ENCODE measurements around the gene NDC1.
"Not testable (repeated sequence)": the region's sequence is repeated elsewhere in the genome, so short reads cannot be mapped to it uniquely, and the experiment has no call there.

Gene NDC1

DNA sequence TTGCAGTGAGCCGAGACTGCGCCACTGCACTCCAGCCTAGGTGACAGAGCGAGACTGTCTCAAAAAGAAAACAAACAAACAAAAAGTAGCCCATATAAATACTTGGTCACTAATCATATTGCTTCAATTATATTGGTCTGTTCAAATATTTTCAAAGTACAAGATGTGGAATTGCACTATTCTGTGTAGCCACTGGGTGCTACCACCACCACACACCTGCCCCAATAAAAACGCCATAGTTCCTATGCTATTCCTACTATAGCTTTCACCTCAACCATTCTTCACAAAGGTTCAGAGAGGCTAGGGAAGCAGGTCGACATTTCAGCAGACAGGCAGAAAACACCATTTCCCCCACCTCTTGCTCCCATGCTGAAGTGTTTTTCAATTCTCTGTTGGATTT lies 16.7 kb downstream of the NDC1 start:
- no peak for DNase-seq

GRCh38 chr1:53819387-53819786 lies 18.7 kb downstream of the NDC1 start:
- DNase-seq, result no peak

- not testable (repeated sequence) for DNase-seq
Observed at GRCh38 chr1:53816584-53816983, 21.5 kb downstream of the NDC1 start.

GRCh38 chr1:53815484-53815883 lies 22.6 kb downstream of the NDC1 start:
- DNase-seq, result not testable (repeated sequence)

DNA sequence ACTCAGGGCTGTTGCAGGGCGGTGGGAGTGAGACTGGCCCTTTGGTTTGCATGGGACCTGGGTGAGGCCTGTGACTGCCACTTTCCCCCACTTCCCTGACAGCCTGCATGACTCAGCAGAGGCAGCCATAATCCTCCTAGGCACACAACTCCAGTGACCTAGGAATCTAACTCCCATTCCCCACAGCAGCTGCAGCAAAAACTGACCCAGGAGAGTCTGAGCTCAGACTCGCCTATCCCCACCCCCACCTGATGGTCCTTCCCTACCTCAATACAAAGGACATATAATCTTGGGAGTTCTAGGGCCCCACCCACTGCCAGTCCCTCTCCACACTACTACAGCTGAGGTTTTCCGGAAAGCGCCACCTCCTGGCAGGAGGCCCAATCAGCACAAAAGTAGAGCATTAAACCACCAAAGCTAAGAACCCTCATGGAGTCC lies 26.7 kb downstream of the NDC1 start:
- DNase-seq, result no peak

GRCh38 chr1:53810497-53810896 lies 27.6 kb downstream of the NDC1 start:
- DNase-seq, result no peak

GRCh38 chr1:53810007-53810406 lies 28.1 kb downstream of the NDC1 start:
- no peak for DNase-seq

DNA sequence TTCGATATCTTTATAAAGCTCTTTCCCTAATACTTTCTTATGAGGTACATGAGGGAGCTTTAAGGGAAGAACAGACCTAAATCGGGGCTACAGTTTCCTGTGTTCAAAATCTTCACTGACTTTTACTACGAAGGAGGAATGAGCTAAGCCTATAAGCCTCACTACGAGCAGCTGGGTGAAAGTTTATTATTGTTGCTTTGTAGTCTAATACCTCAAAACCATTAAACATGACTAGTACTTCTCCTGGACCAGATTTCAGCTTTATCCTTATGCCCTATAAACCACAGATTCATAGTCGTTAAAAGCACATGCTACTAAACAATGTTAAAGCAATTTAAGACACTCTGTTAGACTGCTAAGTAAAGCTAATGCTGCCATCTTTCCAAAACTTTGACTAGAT lies 30.2 kb downstream of the NDC1 start:
- DNase-seq, result no peak

DNA sequence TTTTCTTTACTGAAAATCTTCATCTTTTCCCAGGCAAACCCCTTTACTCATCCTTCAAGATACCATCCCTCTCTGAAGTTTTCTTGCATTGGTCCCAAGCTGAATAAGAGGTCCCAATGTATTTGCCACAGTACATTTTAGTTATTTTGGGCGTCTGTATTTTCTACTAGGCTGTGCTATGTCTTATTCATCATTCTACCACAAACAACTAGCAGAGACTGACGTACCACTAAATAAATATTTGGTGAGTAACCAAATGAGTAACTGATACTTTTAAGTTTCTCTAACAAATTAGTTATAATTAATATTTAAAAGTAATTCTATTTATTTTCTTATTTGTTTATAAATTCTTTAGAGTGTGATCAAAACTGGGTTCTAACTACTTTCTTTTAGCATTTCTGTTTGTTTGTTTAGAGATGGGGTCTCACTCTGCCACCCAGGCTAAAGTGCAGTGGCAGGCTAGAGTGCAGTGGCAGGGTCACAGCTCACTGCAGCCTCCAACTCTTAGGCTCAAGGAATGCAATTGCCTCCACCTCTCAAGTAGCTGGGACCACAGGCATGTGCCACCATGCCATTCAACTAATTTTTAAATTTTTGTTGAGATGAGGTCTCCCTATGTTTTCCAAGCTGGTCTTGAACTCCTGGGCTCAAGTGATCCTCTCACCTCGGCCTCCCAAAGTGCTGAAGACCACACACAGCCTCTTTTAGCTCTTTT lies 33.1 kb downstream of the NDC1 start:
- no peak for DNase-seq

DNA sequence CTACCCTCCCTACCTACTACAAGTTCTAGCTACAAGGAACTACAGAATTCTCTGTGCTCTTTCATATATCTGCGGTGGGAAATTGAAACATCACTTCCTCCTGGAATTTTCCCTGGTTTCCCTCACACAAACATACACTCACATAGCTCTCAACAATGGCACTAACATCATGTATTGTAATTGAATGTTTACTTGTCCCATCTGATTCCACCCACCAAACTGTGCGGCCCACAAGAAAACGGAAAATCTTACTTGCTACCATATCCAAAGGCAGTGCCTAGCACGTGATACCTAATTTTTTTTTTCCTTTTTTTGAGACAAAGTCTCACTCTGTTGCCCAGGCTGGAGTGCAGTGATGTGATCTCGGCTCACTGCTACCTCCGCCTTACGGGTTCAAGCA lies 33.9 kb downstream of the NDC1 start:
- no peak for DNase-seq

DNA sequence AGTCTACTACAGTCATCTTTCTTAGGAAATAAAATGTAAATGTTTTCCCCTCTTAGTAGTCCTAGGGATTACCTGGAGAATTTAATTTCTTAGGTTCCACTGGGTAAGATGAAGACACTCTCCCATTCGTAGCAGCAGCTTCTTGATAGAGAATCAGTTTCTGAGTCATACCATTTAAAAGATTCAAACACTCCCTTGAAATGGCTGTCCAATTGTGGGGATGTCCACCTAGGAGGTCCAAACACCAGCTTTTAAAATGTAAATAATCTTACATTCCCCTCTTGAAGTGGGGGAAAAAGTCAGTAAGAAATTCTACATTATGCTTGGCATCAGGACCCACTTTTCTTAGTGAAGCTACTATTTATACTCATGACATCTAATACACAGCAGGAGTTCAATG lies 37.5 kb downstream of the NDC1 start:
- DNase-seq, result no peak

GRCh38 chr1:53799141-53799540 lies 39.0 kb downstream of the NDC1 start:
- no peak for DNase-seq

- no peak for DNase-seq
Observed at GRCh38 chr1:53792806-53793205, 45.3 kb downstream of the NDC1 start.

DNA sequence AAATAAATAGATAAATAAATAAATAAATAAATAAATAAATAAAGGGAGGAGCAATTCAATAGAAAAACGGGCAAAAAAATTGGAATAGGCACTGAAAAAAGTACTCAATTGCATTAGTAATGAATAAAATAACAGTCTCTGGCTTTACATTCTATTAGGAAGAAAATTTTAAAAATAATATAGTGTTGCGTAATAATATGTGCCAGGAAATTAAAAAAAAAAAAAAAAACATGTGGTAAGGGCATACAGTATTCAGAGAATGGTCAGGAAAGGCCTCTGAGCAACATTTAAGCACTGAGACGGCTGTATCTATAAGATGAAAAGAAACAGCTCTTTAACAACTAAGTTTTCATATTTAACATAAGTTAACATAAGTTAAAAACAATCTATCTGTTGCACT lies 50.4 kb downstream of the NDC1 start:
- DNase-seq, result no peak

- DNase-seq, result no peak
Observed at GRCh38 chr1:53783056-53783455, 55.0 kb downstream of the NDC1 start.

- DNase-seq, result no peak
Observed at GRCh38 chr1:53781654-53782053, 56.4 kb downstream of the NDC1 start.

DNA sequence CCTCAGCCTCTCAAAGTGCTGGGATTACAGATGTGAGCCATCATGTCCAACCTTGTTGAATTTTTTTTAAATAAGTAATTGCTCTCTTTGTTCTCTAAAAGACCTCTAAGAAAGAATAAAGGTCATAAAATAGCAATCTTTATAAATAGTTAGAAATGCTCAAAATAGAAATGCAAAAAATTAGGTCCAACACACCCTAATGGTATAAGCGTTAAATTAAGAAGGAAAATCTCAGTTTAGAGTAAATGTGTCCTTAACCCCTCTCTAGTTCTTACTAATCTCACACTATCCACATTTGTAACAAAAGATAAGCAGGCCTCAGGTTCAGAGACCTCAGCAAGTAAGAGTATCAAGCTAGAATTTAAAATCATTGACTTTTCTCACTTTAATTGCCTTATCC lies 60.8 kb downstream of the NDC1 start:
- no peak for DNase-seq

DNA sequence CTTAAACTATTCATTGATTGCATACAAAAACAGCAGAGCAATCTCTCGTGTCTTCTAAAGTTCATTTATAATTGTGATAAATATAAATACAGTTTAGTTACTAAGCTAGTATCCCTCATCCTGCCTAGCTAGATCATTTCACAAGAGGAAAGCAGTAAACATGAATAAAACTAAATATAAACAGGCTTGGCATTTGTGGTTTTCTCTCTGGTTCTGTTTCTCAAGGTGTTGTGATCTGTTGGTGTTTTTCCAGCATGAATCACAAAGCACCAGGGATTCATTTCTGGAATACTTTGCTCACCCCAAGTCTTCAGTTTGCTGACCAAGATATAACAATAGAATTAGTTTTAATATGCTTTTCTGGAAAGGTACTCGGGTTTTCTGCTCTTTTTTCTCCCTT lies 66.4 kb downstream of the NDC1 start:
- DNase-seq, result no peak

DNA sequence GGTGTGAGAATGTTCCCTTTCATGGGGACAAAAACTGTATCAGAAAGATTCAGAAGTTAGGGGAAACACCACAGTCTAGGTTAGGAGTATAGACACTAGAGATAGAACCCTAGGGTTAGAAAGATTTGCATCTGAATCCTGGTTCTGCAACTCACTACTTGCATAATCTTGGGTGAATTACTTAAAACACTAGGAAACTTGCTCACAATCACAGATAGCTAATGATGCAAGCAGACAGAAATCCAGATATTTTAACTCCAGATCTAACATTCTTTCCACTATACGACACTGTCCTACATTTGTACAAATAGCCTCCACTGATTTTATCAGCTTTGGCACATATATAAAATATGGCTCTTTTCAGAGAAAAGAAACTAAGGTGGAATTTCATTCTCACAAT lies 68.3 kb downstream of the NDC1 start:
- DNase-seq, result no peak

GRCh38 chr1:53769184-53769583 lies 68.9 kb downstream of the NDC1 start:
- DNase-seq, result no peak

DNA sequence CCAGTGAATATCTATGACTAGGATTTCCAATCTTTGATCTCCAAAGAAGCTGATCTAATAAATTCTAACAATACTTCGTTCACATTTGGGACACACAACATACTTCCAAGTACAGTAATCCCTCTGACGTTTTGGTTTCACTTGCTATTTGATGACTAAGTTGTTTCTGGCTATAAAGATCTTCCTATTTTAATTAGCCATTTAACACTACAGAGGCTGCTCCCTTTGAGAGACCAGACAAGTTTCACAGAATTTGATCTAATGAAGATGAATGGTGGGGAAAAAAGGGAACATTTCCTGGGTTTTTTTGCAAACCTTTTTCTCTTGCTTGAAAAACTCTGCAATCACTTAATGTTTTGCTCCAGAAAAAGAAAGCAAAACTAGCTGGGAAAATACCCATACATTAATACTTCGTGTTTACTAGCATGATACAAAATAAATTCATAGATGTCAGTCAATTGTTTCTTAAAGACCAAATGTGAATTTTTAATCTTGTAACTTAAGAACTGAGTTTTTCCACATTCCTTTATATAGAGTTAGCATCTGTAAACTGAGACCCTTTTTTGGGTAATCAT lies 71.2 kb downstream of the NDC1 start:
- no peak for DNase-seq

DNA sequence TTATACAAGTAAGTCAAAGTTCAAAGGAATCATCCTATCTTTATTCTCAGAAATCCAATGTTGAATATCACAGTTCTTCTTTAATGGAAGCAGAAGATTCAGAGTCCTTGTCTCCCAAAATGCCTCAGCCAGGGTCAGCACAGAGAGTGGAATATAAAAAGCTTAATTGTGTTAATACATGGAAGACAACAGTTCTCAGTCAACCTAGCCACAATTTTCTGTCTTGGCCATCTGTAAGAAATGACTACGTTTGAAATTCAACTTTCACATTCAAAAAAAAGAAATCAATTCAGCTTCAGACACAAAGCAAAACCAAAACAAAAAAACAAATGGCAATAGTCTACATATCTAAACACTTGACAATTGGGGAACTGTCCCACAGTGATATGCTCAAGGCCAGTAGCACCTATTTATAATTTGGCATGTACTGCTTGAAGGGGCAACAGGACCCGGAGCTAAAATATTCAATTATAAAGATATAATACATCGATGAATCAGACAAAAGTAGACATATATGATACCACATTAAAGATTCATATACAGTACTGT lies 71.8 kb downstream of the NDC1 start:
- DNase-seq, result no peak

- DNase-seq, result no peak
Observed at GRCh38 chr1:53765657-53766056, 72.4 kb downstream of the NDC1 start.

GRCh38 chr1:53763911-53764310 lies 74.2 kb downstream of the NDC1 start:
- DNase-seq, result no peak

DNA sequence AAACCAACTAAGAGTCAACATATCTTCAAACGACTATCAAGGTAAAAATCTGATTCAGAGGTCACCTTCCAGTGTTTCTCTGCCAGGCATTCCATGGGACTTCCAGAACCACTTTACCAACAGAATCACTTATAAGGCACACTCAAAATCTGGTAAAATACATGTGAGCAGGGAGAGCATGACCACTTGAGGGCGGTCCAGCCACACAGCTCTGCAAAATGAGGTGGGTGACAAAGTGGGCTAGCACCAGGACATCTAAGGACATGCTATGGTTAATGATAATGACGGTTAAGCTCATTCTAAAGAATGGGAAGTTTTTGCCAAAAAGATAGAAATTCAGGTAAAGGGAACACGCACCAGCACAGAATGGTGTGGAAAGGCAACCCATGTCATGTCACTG lies 74.6 kb downstream of the NDC1 start:
- DNase-seq, result no peak

Data from activated CD4-positive, alpha-beta T cell treated with anti-CD3 and anti-CD28 coated beads, Interleukin-2, amount 50 U/mL, for 1 hour (primary cell).